NCI-H524 treated with DMSO at 0.1 percent for 48 hours (cell line): ENCODE measurements around the gene NT5C.
"Not testable (repeated sequence)": the region's sequence is repeated elsewhere in the genome, so short reads cannot be mapped to it uniquely, and the experiment has no call there.

Experiments
- DNase-seq: peaks from one replicate; lab custom pipeline; 2025; lab: John Stamatoyannopoulos, UW

The NT5C gene

GRCh38 chr17:75144816-75145512 is 13.4 kb upstream of the NT5C start:
- DNase-seq, result no peak

- DNase-seq, result no peak
Observed at GRCh38 chr17:75142236-75142971, 10.9 kb upstream of the NT5C start.

- DNase-seq, result no peak
Observed at GRCh38 chr17:75138519-75138918, 7.0 kb upstream of the NT5C start.

- DNase-seq, result not testable (repeated sequence)
Observed at GRCh38 chr17:75137762-75138161, 6.2 kb upstream of the NT5C start.

GRCh38 chr17:75135946-75136345 is 4.4 kb upstream of the NT5C start:
- DNase-seq, result no peak

- no peak for DNase-seq
Observed at GRCh38 chr17:75135452-75135851, 3.9 kb upstream of the NT5C start.

- DNase-seq, result not testable (repeated sequence)
Observed at GRCh38 chr17:75133607-75134347, 2.2 kb upstream of the NT5C start.

- DNase-seq, result no peak
Observed at GRCh38 chr17:75133001-75133400, 1.5 kb upstream of the NT5C start.

- DNase-seq, result not testable (repeated sequence)
Observed at GRCh38 chr17:75132018-75133000, 767 bp upstream of the NT5C start.

- peak; percentile 99 for DNase-seq
Observed at GRCh38 chr17:75130632-75131277, 787 bp downstream of the NT5C start.

- DNase-seq, result no peak
Observed at GRCh38 chr17:75130059-75130631, 1.4 kb downstream of the NT5C start.

GRCh38 chr17:75129576-75129975 is 2.0 kb downstream of the NT5C start:
- no peak for DNase-seq

- DNase-seq, result no peak
Observed at GRCh38 chr17:75128694-75129505, 2.6 kb downstream of the NT5C start.

- DNase-seq, result not testable (repeated sequence)
Observed at GRCh38 chr17:75127936-75128335, 3.6 kb downstream of the NT5C start.

GRCh38 chr17:75126954-75127353 is 4.6 kb downstream of the NT5C start:
- DNase-seq, result no peak

GRCh38 chr17:75125984-75126383 is 5.6 kb downstream of the NT5C start:
- DNase-seq, result no peak

- no peak for DNase-seq
Observed at GRCh38 chr17:75124819-75125162, 6.8 kb downstream of the NT5C start.

- DNase-seq, result no peak
Observed at GRCh38 chr17:75124041-75124818, 7.3 kb downstream of the NT5C start.

GRCh38 chr17:75118307-75118706 is 13.2 kb downstream of the NT5C start:
- no peak for DNase-seq
